Measurements from ENCODE around the gene PPM1H.

GRCh38 chr12:62714181-62714773 is 220.7 kb downstream of the PPM1H start:
- TF ChIP-seq, protein P1, sequence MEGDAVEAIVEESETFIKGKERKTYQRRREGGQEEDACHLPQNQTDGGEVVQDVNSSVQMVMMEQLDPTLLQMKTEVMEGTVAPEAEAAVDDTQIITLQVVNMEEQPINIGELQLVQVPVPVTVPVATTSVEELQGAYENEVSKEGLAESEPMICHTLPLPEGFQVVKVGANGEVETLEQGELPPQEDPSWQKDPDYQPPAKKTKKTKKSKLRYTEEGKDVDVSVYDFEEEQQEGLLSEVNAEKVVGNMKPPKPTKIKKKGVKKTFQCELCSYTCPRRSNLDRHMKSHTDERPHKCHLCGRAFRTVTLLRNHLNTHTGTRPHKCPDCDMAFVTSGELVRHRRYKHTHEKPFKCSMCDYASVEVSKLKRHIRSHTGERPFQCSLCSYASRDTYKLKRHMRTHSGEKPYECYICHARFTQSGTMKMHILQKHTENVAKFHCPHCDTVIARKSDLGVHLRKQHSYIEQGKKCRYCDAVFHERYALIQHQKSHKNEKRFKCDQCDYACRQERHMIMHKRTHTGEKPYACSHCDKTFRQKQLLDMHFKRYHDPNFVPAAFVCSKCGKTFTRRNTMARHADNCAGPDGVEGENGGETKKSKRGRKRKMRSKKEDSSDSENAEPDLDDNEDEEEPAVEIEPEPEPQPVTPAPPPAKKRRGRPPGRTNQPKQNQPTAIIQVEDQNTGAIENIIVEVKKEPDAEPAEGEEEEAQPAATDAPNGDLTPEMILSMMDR (conservative IDR thresholded peaks at IDR 0.05; ENCODE audit: low read length) = no peak
- TF ChIP-seq EZH2phosphoT487 (IDR thresholded peaks at IDR 0.05; ENCODE audit: borderline replicate concordance) = no peak

Measured in Loucy (cell line).